NCI-H128 (cell line): ENCODE data around the gene PGC.

ENCODE experiments used
- DNase-seq: peaks from one replicate; lab custom pipeline; 2025; ENCODE audit not compliant: unreplicated experiment; lab: John Stamatoyannopoulos, UW

PGC gene

DNA sequence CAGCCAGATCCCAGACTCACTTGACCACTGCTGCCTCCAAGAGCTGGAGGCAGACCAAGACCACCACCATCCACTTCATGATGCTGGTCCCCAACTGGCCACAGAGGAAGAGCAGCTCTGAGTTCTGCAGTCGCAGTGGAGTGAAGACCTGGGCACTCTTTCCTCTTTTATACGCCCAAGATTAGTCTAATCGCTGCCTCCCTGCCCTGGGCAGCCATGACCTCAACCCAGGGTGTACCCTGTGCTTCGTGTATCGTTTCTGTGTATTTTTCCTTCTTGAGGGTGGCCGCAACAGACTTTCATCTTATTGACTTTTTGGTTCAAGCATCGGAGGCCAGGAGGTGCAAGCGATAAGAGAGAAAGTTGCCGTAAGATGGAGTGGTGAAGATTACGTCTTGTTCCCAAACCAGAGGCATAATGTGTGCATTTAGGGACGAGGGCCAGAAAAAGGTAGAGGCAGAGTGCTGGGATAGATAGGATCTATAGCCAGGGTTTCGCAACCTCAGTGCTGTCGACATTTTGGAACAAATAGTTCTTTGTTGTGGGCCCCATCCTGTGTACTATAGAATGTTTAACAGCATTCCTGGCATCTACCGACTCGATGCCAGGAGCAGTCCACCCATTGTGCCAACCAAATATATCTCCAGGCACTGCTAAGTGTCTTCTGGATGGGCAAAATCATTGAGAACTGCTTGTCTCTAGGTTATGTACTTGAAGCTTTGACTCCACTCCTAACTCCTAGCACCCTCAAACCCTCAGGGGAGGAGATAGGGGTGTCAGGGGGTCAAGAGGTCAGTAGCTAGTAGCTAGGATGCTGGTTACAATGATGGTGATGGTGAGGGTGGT, at the start of gene PGC:
TSS of gene PGC (minus strand) at position 142 of the 846 bp plus-strand sequence. CDS start at position 79, 63 bp downstream.
- DNase-seq, result no peak

DNA sequence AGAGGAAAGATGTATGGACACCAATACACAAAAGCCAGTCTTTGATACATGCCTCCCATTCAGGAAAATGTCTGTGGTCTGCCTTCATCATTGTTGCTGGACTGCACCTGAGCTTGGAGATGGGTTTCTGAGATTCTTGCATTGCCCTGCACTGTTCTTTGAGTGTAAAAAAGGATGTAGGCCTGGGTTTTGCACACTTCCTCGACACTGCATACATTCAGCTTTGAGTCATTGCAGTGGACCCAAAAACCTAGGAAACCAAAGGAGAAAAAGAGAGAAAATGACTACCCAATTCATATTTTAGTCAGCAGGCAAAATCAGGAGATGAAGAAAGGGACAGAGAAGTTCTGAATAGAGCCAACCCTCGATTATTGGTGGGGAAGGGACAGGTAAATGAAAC, 49.3 kb upstream of the PGC start:
- no peak for DNase-seq

DNA sequence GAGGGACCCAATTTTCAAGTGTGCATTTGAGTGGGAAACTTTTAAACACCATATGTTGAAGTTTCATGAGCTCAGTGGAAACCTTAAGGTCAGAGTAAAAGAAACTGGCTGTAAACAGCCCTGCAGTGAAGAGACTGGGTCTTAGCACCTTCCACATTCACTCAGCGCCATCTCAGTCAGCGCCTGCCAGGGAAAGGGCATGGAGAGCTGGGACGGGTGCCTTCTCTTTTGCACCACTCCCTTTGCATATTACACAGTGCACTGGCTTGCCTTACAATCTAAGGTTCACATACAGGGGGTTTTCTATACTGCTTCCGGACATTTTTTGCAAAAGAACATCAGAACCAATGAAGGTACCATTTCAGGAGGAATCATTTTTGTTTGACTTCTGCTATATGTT, 44.8 kb upstream of the PGC start:
- DNase-seq, result no peak

DNA sequence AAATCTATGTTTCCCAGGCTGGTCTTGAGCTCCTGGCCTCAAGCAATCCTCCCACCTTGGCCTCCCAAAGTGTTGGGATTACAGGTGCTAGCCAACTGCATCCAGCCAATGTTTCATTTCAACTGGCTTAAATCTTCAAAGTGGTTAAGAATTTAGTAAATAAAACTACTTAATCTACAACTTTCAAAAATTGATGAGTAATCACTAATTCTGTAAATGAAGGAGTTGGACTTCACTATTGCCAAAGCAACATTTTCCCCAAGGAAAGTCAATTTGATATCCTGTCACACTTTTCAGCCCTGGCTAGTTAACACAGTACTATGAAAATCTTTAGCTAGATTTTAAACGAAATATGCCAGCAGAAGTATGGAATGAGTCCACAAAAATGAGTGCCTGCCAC, 44.1 kb upstream of the PGC start:
- DNase-seq, result no peak

DNA sequence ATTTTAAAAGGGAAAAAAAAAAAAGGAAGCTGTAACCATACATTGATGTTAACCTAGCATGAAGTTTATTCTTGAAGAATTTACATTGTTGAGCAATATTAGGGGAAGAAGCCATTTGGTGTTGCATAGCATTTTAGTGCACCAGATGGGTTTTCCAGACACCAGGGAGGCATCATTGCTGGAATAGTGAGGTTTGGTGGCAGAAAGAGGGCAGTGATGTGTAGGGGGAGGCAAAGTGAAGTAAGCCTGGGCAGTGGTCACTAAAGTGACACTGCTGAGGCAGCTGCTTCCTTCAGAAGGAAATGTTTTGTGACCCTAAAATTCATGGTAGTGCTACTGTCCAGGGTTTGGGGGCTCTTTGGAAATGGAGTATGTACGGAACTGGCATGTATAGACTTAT, 42.8 kb upstream of the PGC start:
- DNase-seq, result no peak

DNA sequence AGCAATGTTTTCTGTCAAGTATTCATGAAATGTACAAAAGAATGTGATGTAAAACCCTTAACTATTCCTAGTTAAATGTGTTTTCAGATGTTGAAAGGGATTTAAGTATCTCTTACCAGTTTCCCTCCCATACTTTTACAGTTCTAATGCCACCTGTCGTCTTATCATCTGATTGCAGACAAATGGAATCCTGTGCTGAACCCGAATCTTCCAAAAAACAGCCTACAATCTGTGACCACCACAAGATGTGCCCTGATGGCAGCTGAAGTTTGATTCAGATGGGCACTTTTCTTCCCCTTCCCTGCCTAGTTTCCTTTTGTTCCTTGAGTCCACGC, 42.2 kb upstream of the PGC start:
- no peak for DNase-seq

DNA sequence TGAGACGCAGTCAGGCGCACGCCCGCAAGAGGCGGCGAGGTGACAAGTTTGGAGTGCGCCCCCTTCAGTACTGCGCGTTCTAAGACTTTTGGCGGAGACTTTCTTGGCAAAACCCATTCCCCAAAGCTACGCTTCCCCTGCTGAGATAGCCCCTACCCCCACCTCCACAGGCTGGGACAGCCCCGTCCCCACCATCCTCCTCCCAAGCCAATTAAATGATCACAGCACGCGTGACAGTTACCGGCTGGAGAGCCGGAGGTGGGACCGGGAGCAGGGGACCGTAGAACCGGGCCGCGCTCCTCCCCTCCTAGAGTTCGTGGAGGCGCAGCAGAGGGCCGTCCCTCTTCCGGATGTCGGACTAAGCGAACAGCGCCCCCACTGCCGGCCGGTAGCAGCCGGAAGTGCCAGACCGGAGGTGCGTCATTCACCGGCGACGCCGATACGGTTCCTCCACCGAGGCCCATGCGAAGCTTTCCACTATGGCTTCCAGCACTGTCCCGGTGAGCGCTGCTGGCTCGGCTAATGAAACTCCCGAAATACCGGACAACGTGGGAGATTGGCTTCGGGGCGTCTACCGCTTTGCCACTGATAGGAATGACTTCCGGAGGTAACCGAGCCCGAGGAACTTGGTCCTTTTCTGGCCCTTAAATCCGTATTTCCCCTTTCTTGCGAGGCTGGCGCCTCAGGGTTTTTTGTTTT, 40.2 kb upstream of the PGC start, which contains the start of gene TOMM6:
TSS of gene TOMM6 (plus strand) at position 476 of the 699 bp plus-strand sequence. CDS start at position 480, 4 bp downstream.
- peak; percentile 84 for DNase-seq

DNA sequence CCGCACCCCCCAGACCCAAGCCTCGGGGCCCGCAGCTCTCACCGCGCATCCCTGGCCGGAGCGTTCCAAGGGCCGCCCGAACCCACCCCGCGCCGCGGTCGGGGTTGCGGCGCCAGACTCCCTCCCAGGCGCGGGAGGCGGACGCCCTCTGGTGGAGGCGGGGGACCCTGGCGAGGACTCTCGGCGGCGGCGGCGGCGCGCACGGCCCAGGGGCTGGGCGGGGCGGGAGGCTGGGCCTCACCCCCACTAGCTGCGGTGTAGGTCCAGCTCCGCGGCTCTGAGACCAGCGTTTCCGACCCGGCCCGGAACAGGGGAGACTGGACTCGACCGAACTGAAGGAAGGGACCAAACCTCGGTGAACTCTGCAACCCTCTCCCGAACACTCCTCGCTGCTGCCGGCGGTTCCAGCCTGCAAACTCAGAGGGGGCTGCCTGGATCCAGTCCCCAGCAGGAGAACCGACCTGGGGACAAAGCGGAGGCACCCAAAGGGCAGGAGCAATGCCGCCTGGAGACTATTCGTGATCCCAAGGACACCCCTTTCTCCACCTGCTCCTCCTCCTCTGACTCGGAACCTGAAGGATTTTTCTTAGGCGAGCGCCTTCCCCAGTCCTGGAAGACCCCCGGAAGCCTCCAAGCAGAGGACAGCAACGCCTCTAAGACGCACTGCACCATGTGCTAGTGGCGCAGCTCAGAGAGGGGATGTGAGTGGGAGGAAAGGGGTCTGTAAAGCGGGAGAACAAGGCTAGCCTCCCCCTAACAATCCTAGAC, 39.4 kb upstream of the PGC start:
- DNase-seq, result peak; percentile 56

DNA sequence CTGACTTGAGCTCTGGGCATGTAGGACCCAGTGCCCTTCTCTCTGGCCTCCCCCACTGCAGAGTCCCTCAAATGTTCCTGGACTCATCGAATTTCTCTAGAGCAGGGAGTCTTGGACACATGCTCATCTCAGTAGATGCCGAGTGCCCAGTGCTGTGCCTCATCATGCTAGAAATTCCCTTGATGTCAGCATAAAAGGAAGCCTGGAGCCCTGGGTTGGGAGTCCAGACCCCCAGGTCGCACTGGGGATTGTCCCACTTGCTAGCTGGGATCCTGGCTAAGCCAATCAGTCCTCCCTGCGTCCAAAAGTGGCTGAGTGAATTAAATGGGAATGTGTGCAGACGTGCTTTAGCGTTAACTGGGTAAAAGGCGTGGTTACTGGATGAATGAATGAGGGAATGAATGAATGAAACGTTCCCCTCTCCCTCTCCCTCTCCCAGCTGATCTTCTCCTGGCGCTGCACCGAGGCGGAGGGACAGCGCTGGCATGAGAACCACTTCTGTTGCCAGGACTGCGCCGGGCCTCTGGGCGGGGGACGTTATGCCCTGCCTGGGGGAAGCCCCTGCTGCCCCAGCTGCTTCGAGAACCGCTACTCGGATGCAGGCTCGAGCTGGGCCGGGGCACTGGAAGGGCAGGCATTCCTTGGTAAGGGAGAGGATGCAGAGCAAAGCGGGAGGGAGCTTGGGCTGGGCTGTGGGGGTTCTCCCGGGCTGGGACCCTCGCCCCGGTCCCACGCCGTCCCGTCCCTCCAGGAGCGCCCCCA, 38.7 kb upstream of the PGC start:
- no peak for DNase-seq

DNA sequence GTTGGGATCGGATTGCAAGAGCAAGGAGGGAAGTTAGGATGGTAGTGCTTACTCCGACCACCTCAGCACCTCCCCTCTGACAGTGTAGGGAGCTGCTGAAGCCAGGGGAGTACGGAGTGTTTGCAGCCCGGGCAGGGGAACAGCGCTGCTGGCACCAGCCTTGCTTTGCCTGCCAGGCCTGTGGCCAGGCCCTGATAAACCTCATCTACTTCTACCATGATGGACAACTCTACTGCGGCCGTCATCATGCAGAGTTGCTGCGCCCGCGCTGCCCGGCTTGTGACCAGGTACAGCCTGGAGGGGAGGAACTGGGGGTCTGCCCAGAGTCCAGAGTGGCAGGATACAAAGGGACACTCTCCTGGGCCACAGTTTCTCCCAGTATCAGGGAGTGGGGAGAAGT, 38.1 kb upstream of the PGC start:
- DNase-seq, result no peak

DNA sequence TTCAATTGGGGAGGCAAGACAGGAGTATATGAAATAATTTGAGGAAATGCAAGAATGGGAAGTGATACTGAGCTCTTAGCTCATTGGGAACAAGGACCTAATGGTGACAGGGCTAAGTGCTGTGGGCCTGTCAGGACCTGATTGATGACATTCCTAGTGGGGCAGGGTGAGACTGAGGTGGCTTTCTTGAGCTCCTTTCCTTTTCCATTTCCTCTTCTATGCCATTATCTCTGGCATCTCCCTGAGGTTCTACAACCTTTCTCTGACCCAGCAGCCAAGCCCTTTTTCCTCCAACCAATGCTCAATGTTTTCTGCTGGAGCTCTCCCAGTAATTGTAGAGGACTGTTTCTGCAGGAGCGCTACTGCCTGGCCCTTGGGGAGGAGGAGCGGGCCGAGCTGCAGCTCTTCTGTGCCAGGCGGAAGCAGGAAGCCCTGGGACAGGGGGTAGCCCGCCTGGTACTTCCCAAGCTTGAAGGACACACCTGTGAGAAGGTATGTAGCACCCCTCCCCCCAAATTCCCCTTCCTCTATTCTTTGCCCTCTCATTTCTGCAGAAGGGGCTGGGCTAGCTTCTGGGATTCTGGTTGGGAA, 37.5 kb upstream of the PGC start:
- DNase-seq, result no peak

DNA sequence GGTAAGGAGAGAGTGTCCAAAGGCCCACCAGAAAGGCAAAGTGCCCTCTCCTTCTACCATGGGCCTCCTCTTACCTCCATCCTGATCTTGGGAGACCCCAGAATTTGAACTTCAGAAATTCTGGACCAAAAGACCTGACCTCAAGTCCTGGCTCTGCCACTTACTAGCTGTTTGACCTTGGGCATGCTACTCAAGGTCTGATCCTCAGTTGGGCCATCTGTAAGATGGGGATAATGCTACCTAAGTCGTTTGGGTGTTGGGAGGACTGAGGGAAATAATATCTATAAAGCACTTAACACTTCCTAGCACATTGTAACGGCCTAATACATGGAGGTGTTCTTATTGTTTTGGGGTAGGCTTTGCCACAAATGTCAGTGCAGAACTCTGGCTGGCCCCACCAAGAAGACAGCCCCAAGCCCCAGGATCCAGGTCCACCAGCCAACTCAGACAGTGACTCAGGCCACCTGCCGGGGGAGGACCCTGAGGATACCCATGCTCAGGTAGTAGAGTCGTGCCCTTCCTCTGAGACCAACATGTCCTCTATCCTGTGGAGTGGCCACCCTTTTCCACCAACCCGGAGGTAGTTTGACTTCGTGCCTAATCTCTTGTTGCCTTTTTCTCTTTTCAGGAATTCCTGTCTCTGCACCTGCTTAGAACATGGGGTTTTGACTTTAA, 36.0 kb upstream of the PGC start:
- DNase-seq, result no peak

DNA sequence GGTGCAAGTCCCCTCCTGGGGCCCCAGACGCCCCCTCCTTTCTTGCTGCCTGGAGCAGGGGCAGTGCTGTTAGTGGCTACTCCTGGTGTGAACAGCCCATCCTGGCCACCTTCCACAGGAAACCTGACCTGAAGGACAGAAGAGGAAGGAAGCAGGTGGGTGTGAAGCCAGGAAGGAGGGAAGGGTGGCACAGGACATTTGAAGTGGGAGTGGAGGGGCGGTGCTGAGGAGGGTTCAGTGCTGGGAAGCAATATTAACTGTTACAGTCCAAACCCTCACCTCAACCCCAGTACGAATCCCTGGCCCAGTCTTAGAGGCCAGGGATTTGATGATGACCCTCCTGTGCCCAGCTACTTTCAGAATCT, 34.2 kb upstream of the PGC start:
- no peak for DNase-seq

DNA sequence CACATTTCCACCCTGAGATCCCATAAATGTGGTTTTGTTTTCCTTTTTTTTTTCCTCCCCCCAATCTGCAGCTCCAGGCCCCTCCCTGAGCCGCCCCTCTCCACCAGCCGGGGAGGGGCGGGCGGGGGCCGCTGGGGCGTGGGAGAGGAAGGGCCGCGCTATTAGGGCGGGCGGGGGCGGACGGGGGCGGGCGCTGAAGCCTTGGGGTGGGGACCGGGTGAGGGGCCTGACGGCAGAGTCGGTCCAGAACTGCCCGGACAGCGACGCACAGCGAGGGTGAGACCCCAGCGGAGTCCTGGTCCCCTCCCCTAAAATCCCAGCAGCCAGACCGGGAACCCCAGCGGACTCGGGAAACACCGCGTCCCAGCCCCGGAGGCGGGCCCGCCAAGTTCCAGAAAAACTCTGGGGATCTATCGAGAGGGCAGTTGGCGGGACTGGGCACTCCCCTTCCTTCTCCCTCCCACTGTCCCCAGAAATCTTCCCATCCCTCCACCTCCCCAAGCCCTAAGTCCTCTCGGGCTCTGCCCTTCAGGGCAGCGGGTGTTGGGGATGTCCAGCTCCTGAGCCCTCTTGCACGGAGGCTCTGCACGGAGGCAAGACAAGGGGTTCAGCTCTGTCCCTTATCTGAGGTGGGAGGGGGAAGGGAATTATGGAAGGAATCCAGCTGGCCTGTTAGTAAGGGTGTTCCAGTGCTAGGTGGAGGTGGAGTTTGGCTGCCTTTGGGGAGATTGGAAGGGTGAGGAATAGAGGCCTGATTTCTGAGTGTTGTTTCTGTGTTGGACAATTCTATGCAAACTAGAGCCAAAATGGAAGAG, 33.6 kb upstream of the PGC start, which contains the start of gene PRICKLE4:
TSS of gene PRICKLE4 (plus strand) at position 232 of the 815 bp plus-strand sequence. CDS start 2,692 bp downstream, outside the sequence.
- no peak for DNase-seq

DNA sequence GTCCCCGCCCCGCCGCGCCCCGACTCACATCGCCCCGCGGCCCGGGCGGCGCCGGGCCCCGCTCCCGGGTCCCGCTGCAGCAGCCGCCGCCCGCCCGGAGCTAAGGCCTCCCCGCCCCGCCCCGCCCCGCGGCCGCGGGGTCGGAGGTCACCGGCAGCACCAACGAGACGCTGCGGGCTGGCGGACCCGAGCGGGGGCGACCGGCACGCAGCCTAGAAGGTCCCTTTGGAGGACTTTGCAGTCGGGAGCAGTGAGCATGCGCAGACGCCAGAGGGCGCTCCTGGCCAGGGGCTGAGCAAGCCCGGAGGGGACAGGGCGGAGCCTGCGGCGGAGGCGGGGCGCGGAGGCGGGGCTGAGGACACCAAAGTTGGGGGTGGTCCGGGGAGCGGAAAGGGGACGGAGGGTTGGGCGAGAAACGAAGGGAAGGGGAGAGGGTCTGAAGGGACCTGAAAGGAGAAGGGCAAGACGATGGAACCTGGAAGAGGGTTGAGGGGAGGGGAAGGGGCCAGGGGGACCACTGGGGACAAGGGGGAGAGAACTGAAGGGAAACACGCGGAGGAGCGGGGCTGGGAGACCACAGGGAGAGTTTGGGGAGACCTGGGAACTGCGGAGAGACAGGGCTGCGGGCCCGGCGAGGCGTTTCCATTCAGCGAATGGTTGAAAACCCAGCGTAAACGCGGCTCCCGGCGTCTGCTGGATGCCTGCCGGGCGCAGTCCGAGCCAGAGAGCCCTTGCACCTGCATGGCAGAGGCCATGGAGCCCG, 32.8 kb upstream of the PGC start, which contains the start of gene FRS3:
TSS of gene FRS3 (minus strand) at position 113 of the 763 bp plus-strand sequence. CDS start 2,913 bp downstream, outside the sequence.
- peak; percentile 92 for DNase-seq

DNA sequence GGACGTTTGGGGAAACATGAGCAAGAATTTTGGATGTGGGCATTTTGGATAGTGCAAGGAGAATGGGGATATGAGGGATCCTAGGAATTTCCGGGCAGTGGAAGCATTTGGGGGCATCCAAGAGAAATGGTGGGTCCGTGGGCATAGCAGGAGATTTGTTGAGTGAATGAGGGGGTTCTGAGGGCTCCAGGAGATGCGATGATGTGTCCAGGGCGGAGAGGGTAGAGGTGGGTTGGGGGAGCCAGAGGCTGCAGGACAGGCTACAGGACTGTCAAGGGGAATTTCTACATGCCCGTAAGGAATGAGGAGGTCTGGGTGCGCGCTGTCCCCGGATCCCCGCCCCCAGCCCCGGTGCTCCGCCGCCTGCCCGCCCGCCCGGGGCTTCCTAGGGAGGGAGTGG, 32.1 kb upstream of the PGC start:
- DNase-seq, result no peak

DNA sequence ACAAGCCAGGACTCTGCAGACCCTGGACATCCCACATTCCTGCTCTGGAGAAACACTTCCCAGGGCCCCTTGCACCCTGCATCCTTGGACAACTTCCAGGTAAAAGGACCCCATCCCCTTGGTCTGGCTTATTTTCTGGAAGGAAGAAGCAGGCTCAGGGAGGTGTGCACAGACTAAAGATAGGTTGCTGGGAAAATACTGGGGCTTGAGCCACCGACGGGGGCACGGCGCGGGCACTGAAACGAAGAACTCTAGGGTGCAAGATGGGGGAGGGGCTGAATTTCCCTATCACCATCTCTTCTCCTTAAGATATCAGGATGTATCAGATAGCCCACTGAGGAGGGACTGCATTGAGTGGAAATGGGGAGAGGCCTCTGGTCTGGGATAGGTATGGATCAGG, 31.7 kb upstream of the PGC start:
- no peak for DNase-seq

DNA sequence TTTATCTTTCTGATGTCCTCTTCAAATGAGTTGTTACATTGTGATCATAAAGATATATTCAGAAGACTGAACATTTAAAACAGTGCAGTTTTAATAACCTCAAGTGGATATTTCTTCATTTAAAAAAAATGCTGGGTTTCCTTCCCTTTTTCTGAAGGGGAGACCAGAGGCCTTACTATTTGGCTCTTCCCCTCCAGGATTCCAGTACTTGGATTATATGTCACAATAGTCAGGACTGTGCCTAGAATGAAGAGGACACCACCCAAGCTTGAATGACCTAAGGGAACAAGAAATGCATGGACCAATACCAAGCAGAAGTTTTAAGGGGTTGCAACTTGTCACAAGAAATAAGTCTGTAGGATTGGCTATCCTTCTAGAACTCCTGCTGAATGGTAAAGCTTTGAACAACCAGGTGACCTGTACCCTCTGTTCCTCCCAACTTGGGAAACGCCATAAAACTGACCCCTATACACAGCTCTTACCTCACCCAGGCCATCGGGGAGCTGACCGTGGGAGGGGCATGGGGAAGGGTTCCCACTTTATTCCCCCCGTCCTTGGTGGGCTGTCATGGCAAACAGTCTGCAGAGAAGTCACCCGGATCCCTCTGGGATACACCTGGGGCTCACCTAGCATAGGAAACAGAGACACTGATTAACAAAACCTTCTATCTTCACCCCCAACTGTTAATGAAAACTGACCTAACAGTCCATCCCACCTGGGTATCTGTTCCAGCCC, 30.5 kb upstream of the PGC start:
- DNase-seq, result no peak
